ENCODE results near the gene CASP10. TPM values are rescaled to one million over a fixed set of nuclear protein-coding genes. Genes with fewer than 3 reads are reported as not detected.

The CASP10 gene
- total and polyA plus RNA-seq, 2 of the 13 experiments (the other 11 are each of a cell fraction or from before 2014, with no cell fraction given) = 22.2 to 23.8 TPM

GRCh38 chr2:201257956-201258665 is 75.2 kb downstream of the CASP10 start (continued):
- TF ChIP-seq ZHX1 (CRISPR knock-in tag; IDR thresholded peaks at IDR 0.05; ENCODE audit: low read depth) (peak; percentile 36; the same call in 1 of the 2 replicates), ZBTB38 (CRISPR knock-in tag; IDR thresholded peaks at IDR 0.05) (peak; percentile 38; the same call in 1 of the 2 replicates), PLRG1 (conservative IDR thresholded peaks at IDR 0.05) (no peak), ZNF329 (CRISPR knock-in tag; IDR thresholded peaks at IDR 0.05; ENCODE audit: low read depth) (no peak), EZH2 (conservative IDR thresholded peaks at IDR 0.05; ENCODE audit: low read depth, low read length) (no peak), TAF15 (IDR thresholded peaks at IDR 0.05; ENCODE audit: low read depth, low read length, poor library complexity, severe bottlenecking) (no peak), ZNF720 (CRISPR knock-in tag; IDR thresholded peaks at IDR 0.05) (no peak), ZBTB39 (CRISPR knock-in tag; IDR thresholded peaks at IDR 0.05) (no peak), ZNF644 (CRISPR knock-in tag; IDR thresholded peaks at IDR 0.05; ENCODE audit: low read depth) (0 out of 2 replicates have a peak, but pooled peaks have one; percentile 55), HIVEP1 (CRISPR knock-in tag; IDR thresholded peaks at IDR 0.05) (no peak; the same call in 1 of the 2 replicates), SALL1 (CRISPR knock-in tag; IDR thresholded peaks at IDR 0.05) (peak; percentile 81), ARNT (IDR thresholded peaks at IDR 0.05) (no peak), NCOA1 (CRISPR knock-in tag; IDR thresholded peaks at IDR 0.05) (no peak), FOSL1 (CRISPR knock-in tag; IDR thresholded peaks at IDR 0.05; ENCODE audit: borderline replicate concordance) (peak; percentile 78; the same call in 1 of the 2 replicates), ZSCAN31 (CRISPR knock-in tag; IDR thresholded peaks at IDR 0.05; ENCODE audit: low read depth) (peak; percentile 83), ZMYM3 (CRISPR knock-in tag; IDR thresholded peaks at IDR 0.05) (0 out of 2 replicates have a peak, but pooled peaks have one; percentile 41), DMTF1 (CRISPR knock-in tag; IDR thresholded peaks at IDR 0.05) (no peak), MYNN (CRISPR knock-in tag; IDR thresholded peaks at IDR 0.05; ENCODE audit: low read depth) (0 out of 2 replicates have a peak, but pooled peaks have one; percentile 51), TCF7L2 (IDR thresholded peaks at IDR 0.05; ENCODE audit: low read depth, low read length) (no peak), ZNF275 (CRISPR knock-in tag; IDR thresholded peaks at IDR 0.05; ENCODE audit: borderline replicate concordance) (no peak), ZFP36 (IDR thresholded peaks at IDR 0.05; ENCODE audit: borderline replicate concordance, low read depth, low read length, partially characterized antibody) (no peak), ZNF792 (CRISPR knock-in tag; IDR thresholded peaks at IDR 0.05) (no peak)

Measured in HepG2 (cell line).